ENCODE results near the gene SP140. TPM values are rescaled to one million over a fixed set of nuclear protein-coding genes. Genes with fewer than 3 reads are reported as not detected.

SP140 gene
- total RNA-seq, 1 experiment from 2014 or later: 0.32 TPM

- ChIA-PET POLR2A (ENCODE audit: low non-redundant PET) (no interaction called here), CTCF (no interaction called here)
- no peaks in the 10 kb centered on the region for H3K27me3 ChIP-seq (replicated peaks; ENCODE audit: insufficient read depth, low read depth, low read length, poor library complexity)
- H3K9me3 ChIP-seq (ENCODE audit: low read depth, low read length, poor library complexity, severe bottlenecking): no peaks in the 10 kb centered on the region
- TF ChIP-seq CTCF (conservative IDR thresholded peaks at IDR 0.05; ENCODE audit: low read depth, low read length) (no peak), EZH2 (IDR thresholded peaks at IDR 0.05; ENCODE audit: borderline replicate concordance, low read depth, low read length, poor library complexity, severe bottlenecking) (no peak)
- no peak for DNase-seq (ENCODE audit: low spot score)
- intact Hi-C loops (cut with micrococcal nuclease; ENCODE audit: unreplicated experiment): no loop called here
- no peaks in the 10 kb centered on the region for H3K4me1 ChIP-seq (ENCODE audit: insufficient read depth, low read length, poor library complexity, severe bottlenecking)
- no peaks in the 10 kb centered on the region for H3K36me3 ChIP-seq (ENCODE audit: insufficient read depth, low read length, poor library complexity, severe bottlenecking)
- no peak overlapping the region for H3K4me3 ChIP-seq (ENCODE audit: low read depth, low read length, poor library complexity, severe bottlenecking)
- H3K27ac ChIP-seq (ENCODE audit: low read depth, low read length, poor library complexity, severe bottlenecking): no peak overlapping the region
- BruUV-seq (replicated peaks): no TSS peak
Measured at GRCh38 chr2:230329946-230330605, 104.5 kb downstream of the SP140 start.

- no TSS peak for BruUV-seq (replicated peaks)
- H3K27me3 ChIP-seq (replicated peaks; ENCODE audit: insufficient read depth, low read depth, low read length, poor library complexity): no peaks in the 10 kb centered on the region
- intact Hi-C loops (cut with micrococcal nuclease; ENCODE audit: unreplicated experiment): no loop called here
- no peak overlapping the region for H3K4me3 ChIP-seq (ENCODE audit: low read depth, low read length, poor library complexity, severe bottlenecking)
- no peaks in the 10 kb centered on the region for H3K4me1 ChIP-seq (ENCODE audit: insufficient read depth, low read length, poor library complexity, severe bottlenecking)
- H3K9me3 ChIP-seq (ENCODE audit: low read depth, low read length, poor library complexity, severe bottlenecking): no peaks in the 10 kb centered on the region
- TF ChIP-seq EZH2 (IDR thresholded peaks at IDR 0.05; ENCODE audit: borderline replicate concordance, low read depth, low read length, poor library complexity, severe bottlenecking): no peak
- no peak for TF ChIP-seq CTCF (conservative IDR thresholded peaks at IDR 0.05; ENCODE audit: low read depth, low read length)
- no peak overlapping the region for H3K27ac ChIP-seq (ENCODE audit: low read depth, low read length, poor library complexity, severe bottlenecking)
- DNase-seq (ENCODE audit: low spot score): no peak
- POLR2A ChIA-PET (ENCODE audit: low non-redundant PET): no interaction called here
- CTCF ChIA-PET: no interaction called here
- H3K36me3 ChIP-seq (ENCODE audit: insufficient read depth, low read length, poor library complexity, severe bottlenecking): no peaks in the 10 kb centered on the region
Measured at GRCh38 chr2:230330725-230331124, 105.2 kb downstream of the SP140 start.

- BruUV-seq (replicated peaks): no TSS peak
- Histone ChIP-seq H3K36me3 (ENCODE audit: insufficient read depth, low read length, poor library complexity, severe bottlenecking) (no peaks in the 10 kb centered on the region), H3K27me3 (replicated peaks; ENCODE audit: insufficient read depth, low read depth, low read length, poor library complexity) (no peaks in the 10 kb centered on the region), H3K4me1 (ENCODE audit: insufficient read depth, low read length, poor library complexity, severe bottlenecking) (no peaks in the 10 kb centered on the region), H3K9me3 (ENCODE audit: low read depth, low read length, poor library complexity, severe bottlenecking) (no peaks in the 10 kb centered on the region), H3K4me3 (ENCODE audit: low read depth, low read length, poor library complexity, severe bottlenecking) (no peak overlapping the region), H3K27ac (ENCODE audit: low read depth, low read length, poor library complexity, severe bottlenecking) (no peak overlapping the region)
- ChIA-PET CTCF (no interaction called here), POLR2A (ENCODE audit: low non-redundant PET) (no interaction called here)
- no peak for DNase-seq (ENCODE audit: low spot score)
- intact Hi-C loops (cut with micrococcal nuclease; ENCODE audit: unreplicated experiment): no loop called here
- TF ChIP-seq EZH2 (IDR thresholded peaks at IDR 0.05; ENCODE audit: borderline replicate concordance, low read depth, low read length, poor library complexity, severe bottlenecking) (no peak), CTCF (conservative IDR thresholded peaks at IDR 0.05; ENCODE audit: low read depth, low read length) (no peak)
Measured at GRCh38 chr2:230335461-230335863, 109.9 kb downstream of the SP140 start.
